CD14-positive monocyte (primary cell): ENCODE results near the gene SAMD4B. TPM values are rescaled to one million over a fixed set of nuclear protein-coding genes. Genes with fewer than 3 reads are reported as not detected.

Source experiments
- DNase-seq, 3 donors: peaks; one replicate each; pipeline ENCODE4 v3.0.0-alpha.2; 2011 to 2022
- H2AFZ ChIP-seq: 2 replicates; pipeline ENCODE4 v1.6.0; 2012; ENCODE audit warnings: mild to moderate bottlenecking, low read depth, low read length, inconsistent platforms; ENCODE audit not compliant: insufficient read depth, poor library complexity, severe bottlenecking
- H3K27ac ChIP-seq, 2 donors: 1 replicate in 1 of 2; 2 replicates in 1 of 2; pipeline ENCODE4 v1.5.1; 2012 to 2013; ENCODE audit warnings: low read length in 2 of 2, control low read depth in 1 of 2, inconsistent platforms in 1 of 2, low read depth in 1 of 2, mild to moderate bottlenecking in 1 of 2
- H3K27me3 ChIP-seq, 2 donors: one replicate each; pipeline versions ENCODE4 v1.6.0 to v1.6.1; 2011 to 2013; ENCODE audit warnings: low read length in 2 of 2; ENCODE audit not compliant: control insufficient read depth in 2 of 2, insufficient read depth in 2 of 2
- H3K36me3 ChIP-seq, 2 donors: replicated peaks in 1 of 2; 1 replicate in 1 of 2; 2 replicates in 1 of 2; pipeline versions ENCODE4 v1.5.1 to v1.6.1; 2012 to 2013; ENCODE audit warnings: low read length in 2 of 2, control low read depth in 1 of 2, inconsistent platforms in 1 of 2, mild to moderate bottlenecking in 1 of 2; ENCODE audit not compliant: insufficient read depth in 2 of 2, control insufficient read depth in 1 of 2
- H3K4me1 ChIP-seq, 2 donors: 1 replicate in 1 of 2; 2 replicates in 1 of 2; pipeline versions ENCODE4 v1.5.1 to v1.6.1; 2012 to 2013; ENCODE audit warnings: low read length in 2 of 2, control low read depth in 1 of 2, inconsistent platforms in 1 of 2, mild to moderate bottlenecking in 1 of 2, moderate library complexity in 1 of 2; ENCODE audit not compliant: insufficient read depth in 2 of 2, control insufficient read depth in 1 of 2
- H3K4me2 ChIP-seq: replicated peaks from 2 replicates; pipeline ENCODE3; 2012; ENCODE audit warnings: low read length, moderate library complexity, mild to moderate bottlenecking; ENCODE audit not compliant: poor library complexity, severe bottlenecking; ENCODE audit errors: extremely low read depth
- H3K4me3 ChIP-seq, 3 experiments: fragments of 200-600 bp in 1 of 3; sonication (generic) in 1 of 3; replicated peaks in 1 of 3; 1 replicate in 2 of 3; 2 replicates in 1 of 3; pipeline ENCODE4 v1.5.1; 2011 to 2013; ENCODE audit warnings: low read length in 3 of 3, mild to moderate bottlenecking in 3 of 3, control low read depth in 2 of 3, low read depth in 2 of 3, inconsistent platforms in 1 of 3, moderate library complexity in 1 of 3
- H3K79me2 ChIP-seq: 2 replicates; pipeline ENCODE4 v1.6.0; 2012; ENCODE audit warnings: mild to moderate bottlenecking, control low read depth, inconsistent platforms, low read length, moderate library complexity; ENCODE audit not compliant: insufficient read depth
- H3K9ac ChIP-seq: 2 replicates; pipeline ENCODE4 v1.6.0; 2017; ENCODE audit warnings: low read length, mild to moderate bottlenecking; ENCODE audit not compliant: insufficient read depth, poor library complexity, severe bottlenecking
- H3K9me3 ChIP-seq, 2 donors: replicated peaks in 1 of 2; 1 replicate in 1 of 2; 2 replicates in 1 of 2; pipeline versions ENCODE4 v1.5.1 to v1.6.1; 2012 to 2013; ENCODE audit warnings: low read length in 2 of 2, control low read depth in 1 of 2; ENCODE audit not compliant: control insufficient read depth in 1 of 2, insufficient read depth in 1 of 2
- H4K20me1 ChIP-seq: 2 replicates; pipeline ENCODE4 v1.6.0; 2012; ENCODE audit warnings: mild to moderate bottlenecking, low read length, control low read depth, moderate library complexity; ENCODE audit not compliant: insufficient read depth
- H3K27ac Mint-ChIP-seq, 7 donors: one replicate each; pipeline ENCODE4 v1.8.0; 2020; ENCODE audit warnings: mild to moderate bottlenecking in 7 of 7, mixed read lengths in 7 of 7, moderate library complexity in 6 of 7, inconsistent platforms in 2 of 7
- H3K27me3 Mint-ChIP-seq, 3 donors: one replicate each; pipeline ENCODE4 v1.8.0; 2021 to 2022; ENCODE audit warnings: low read depth in 3 of 3, mild to moderate bottlenecking in 3 of 3, mixed read lengths in 3 of 3, moderate library complexity in 3 of 3, inconsistent platforms in 1 of 3
- H3K36me3 Mint-ChIP-seq, 2 donors: one replicate each; pipeline ENCODE4 v1.8.0; 2020; ENCODE audit warnings: mixed read lengths in 2 of 2, inconsistent platforms in 1 of 2, mild to moderate bottlenecking in 1 of 2
- H3K4me1 Mint-ChIP-seq: one replicate; pipeline ENCODE4 v1.8.0; 2020; ENCODE audit warnings: mild to moderate bottlenecking, mixed read lengths
- H3K4me3 Mint-ChIP-seq, 2 donors: one replicate each; pipeline ENCODE4 v1.8.0; 2020; ENCODE audit warnings: mild to moderate bottlenecking in 2 of 2, mixed read lengths in 2 of 2, moderate library complexity in 1 of 2
- H3K9me3 Mint-ChIP-seq, 7 donors: one replicate each; pipeline ENCODE4 v1.8.0; 2020 to 2022; ENCODE audit warnings: mixed read lengths in 7 of 7, mild to moderate bottlenecking in 6 of 7, moderate library complexity in 6 of 7, inconsistent platforms in 2 of 7
- WGBS: methylation state at CpG from one replicate; pipeline ENCODE4 v1.1.5; 2013; ENCODE audit warnings: missing lambda C conversion rate; ENCODE audit not compliant: insufficient coverage; 5-methylcytosine and 5-hydroxymethylcytosine counted together
- intact Hi-C, 2 donors: fragments of 100-400 bp; cut with micrococcal nuclease; formaldehyde crosslinking; loops; one replicate each; pipeline versions ENCODE4 v1.15.0 to v1.15.1; 2023
- polyA plus RNA-seq, 3 donors: library from polyadenylated mRNA; depleted of rRNA in 1 of 3; unstranded in 2 of 3; stranded (reverse) in 1 of 3; fragments of 300-500 nt in 2 of 3; fragments of >200 nt in 1 of 3; fragmentation: Illumina TruSeq in 2 of 3; gene quantifications; 1 replicate in 2 of 3; 2 replicates in 1 of 3; pipeline ENCODE4 v1.2.3, GENCODE V29; 2012 to 2021
- TF ChIP-seq, protein P1 (sequence below): fragments of 200-600 bp; IDR thresholded peaks from one replicate; pipeline ENCODE4 v1.8.0; 2022; ENCODE audit warnings: antibody characterized with exemption, mild to moderate bottlenecking

The SAMD4B gene
- polyA plus RNA-seq, 3 donors, result 4.5 to 56.6 (median 5.6) TPM

DNA sequence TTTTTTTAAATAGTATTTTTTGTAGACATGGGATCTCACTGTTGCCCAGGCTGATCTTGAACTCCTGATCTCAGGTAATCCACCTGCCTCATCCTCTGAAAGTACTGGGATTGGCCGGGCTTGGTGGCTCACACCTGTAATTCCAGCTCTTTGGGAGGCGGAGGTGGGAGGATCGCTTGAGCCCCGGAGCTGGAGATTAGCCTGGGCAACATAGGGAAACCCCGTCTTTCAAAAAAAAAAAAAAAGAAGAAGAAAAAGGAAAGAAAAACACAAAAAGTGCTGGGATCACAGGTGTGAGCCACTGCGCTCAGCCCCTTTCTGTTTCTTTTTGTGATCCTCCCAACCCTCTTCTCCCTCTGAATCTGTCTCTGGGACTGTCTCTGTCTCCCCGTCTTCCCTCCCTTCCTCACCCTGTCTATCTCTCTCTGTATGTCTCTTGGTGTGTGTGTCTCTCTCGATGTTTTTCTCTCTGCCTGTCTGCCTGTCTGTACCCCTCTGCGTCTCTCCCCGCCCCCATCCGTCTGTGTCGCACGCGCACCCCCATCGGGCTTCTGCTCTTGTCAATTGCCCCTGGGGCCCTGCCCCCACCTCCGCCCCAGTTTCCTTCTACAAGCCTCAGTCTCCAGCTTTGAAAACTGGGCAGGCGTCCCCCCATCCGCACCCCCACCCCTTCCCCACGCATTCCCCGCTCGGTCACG is 63.9 kb downstream of the SAMD4B start:
- peak overlapping the region; percentile 98 to 99 for H3K27ac ChIP-seq
- peaks cover 53% of the 10 kb centered on the region in 2 donors for H3K4me1 ChIP-seq
- no peak for DNase-seq
- H3K79me2 ChIP-seq, result peaks cover 96% of the 10 kb centered on the region
- peaks cover 23% of the 10 kb centered on the region in 2 donors for H3K36me3 ChIP-seq
- H3K4me3 Mint-ChIP-seq, result peak overlapping the region; percentile 92 to 100
- H3K27ac Mint-ChIP-seq, result peak overlapping the region; percentile 98 to 100 (median 100)
- H3K9ac ChIP-seq, result peak overlapping the region; percentile 100
- H3K27me3 Mint-ChIP-seq, result peaks cover 0 to 27% (median 9%) of the 10 kb centered on the region in 3 donors
- peak overlapping the region; percentile 76 to 96 (median 89) for H3K4me3 ChIP-seq
- H4K20me1 ChIP-seq, result peaks cover 49% of the 10 kb centered on the region
- H3K27me3 ChIP-seq, result no peaks in the 10 kb centered on the region
- H3K4me2 ChIP-seq, result peak overlapping the region; percentile 86
- peaks cover 41% of the 10 kb centered on the region for H3K4me1 Mint-ChIP-seq
- H3K36me3 Mint-ChIP-seq, result peaks cover 30 to 45% of the 10 kb centered on the region in 2 donors
- TF ChIP-seq, protein P1, sequence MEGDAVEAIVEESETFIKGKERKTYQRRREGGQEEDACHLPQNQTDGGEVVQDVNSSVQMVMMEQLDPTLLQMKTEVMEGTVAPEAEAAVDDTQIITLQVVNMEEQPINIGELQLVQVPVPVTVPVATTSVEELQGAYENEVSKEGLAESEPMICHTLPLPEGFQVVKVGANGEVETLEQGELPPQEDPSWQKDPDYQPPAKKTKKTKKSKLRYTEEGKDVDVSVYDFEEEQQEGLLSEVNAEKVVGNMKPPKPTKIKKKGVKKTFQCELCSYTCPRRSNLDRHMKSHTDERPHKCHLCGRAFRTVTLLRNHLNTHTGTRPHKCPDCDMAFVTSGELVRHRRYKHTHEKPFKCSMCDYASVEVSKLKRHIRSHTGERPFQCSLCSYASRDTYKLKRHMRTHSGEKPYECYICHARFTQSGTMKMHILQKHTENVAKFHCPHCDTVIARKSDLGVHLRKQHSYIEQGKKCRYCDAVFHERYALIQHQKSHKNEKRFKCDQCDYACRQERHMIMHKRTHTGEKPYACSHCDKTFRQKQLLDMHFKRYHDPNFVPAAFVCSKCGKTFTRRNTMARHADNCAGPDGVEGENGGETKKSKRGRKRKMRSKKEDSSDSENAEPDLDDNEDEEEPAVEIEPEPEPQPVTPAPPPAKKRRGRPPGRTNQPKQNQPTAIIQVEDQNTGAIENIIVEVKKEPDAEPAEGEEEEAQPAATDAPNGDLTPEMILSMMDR, result no peak
- intact Hi-C loops, result loop anchor here in 1 of 2 donors (1.0 kb wide), 1 partner anchor 8 kb away; no protein-coding TSS in a partner anchor
- no peak overlapping the region for H2AFZ ChIP-seq
- H3K9me3 ChIP-seq, result no peaks in the 10 kb centered on the region
- WGBS, result 9% methylated on average over 9 of the region's 22 CpGs
- H3K9me3 Mint-ChIP-seq, result peaks cover 4 to 27% (median 18%) of the 10 kb centered on the region in 7 donors

DNA sequence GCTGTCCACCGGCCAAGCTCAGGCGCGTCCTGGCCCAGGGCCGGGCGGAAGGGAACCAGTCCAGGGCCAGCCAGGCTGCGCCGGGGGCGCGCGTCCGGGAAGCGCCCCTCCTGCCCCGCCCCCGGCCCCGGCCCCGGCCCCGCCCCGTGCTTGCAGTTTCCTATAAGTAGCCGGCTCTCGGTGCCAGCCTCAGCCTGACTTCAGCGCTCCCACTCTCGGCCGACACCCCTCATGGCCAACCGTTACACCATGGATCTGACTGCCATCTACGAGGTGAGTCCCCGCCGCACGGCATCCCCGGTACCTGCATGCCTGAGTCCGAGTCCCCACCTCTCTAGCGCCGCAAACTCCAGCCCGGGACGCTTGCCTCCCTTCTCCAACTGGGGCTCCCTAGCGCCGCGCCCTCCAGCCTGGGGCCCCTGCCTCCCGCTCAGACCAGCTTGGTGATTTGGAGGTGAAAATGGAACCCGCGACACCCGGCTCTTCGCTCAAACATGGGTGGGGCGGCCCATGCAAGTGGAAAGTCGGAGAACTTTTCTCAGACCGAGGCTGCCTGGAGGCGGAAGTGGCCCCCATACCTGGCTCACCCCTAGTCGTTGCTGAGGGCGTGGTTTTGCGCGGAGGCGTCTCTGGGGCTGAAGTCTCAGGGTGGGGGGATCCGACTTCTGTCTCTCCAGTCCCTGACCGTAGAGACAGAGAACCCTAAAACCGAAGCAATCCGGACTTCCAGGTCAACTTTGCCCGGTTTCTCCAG is 64.6 kb downstream of the SAMD4B start, which contains the start of gene ZFP36:
ZFP36 (plus strand) TSS at position 192 of the 754 bp plus-strand sequence; CDS start at position 250, 58 bp downstream.
- H3K36me3 Mint-ChIP-seq, result peaks cover 32 to 47% of the 10 kb centered on the region in 2 donors
- H3K9me3 ChIP-seq, result no peaks in the 10 kb centered on the region
- peak; percentile 85 to 98 (median 90) for DNase-seq
- TF ChIP-seq, protein P1, result no peak
- H3K4me3 Mint-ChIP-seq, result peak within 1 kb of the TSS; percentile 99 to 100
- peak within 1 kb of the TSS; percentile 89 to 96 (median 91) for H3K4me3 ChIP-seq
- WGBS, result under 1% methylated on average over 52 of the region's 56 CpGs
- H3K79me2 ChIP-seq, result peaks cover 93% of the 10 kb centered on the region
- H3K27ac ChIP-seq, result peak within 1 kb of the TSS; percentile 98 to 99
- peak within 1 kb of the TSS; percentile 98 to 100 (median 100) for H3K27ac Mint-ChIP-seq
- peaks cover 54% of the 10 kb centered on the region for H4K20me1 ChIP-seq
- H2AFZ ChIP-seq, result no peak within 1 kb of the TSS
- peaks cover 23% of the 10 kb centered on the region in 2 donors for H3K36me3 ChIP-seq
- H3K27me3 Mint-ChIP-seq, result peaks cover 0 to 28% (median 5%) of the 10 kb centered on the region in 3 donors
- H3K27me3 ChIP-seq, result no peaks in the 10 kb centered on the region
- H3K9ac ChIP-seq, result peak within 1 kb of the TSS; percentile 100
- peak within 1 kb of the TSS; percentile 86 for H3K4me2 ChIP-seq
- intact Hi-C loops, result loop anchor here in 1 of 2 donors (1.0 kb wide), 1 partner anchor 9 kb away; no protein-coding TSS in a partner anchor
- H3K9me3 Mint-ChIP-seq, result peaks cover 4 to 27% (median 18%) of the 10 kb centered on the region in 7 donors
- peaks cover 49 to 50% of the 10 kb centered on the region in 2 donors for H3K4me1 ChIP-seq
- peaks cover 39% of the 10 kb centered on the region for H3K4me1 Mint-ChIP-seq
